Kidney (tissue), 14 donors: Measurements from ENCODE around the gene TIMM29. TPM values are rescaled to one million over a fixed set of nuclear protein-coding genes. Genes with fewer than 3 reads are reported as not detected.

ENCODE experiments used
- DNase-seq, 5 donors: peaks; one replicate each; pipeline ENCODE4 v3.0.0-alpha.2; 2013 to 2020
- FAIRE-seq: peaks from 2 replicates; lab custom pipeline; 2012; peaks lifted over from hg19 to GRCh38; lab: Jason Lieb, UNC
- H3K27ac ChIP-seq, 2 donors: one replicate each; pipeline ENCODE4 v1.7.0; 2013; ENCODE audit warnings: low read depth in 2 of 2, low read length in 2 of 2, inconsistent platforms in 1 of 2
- H3K27me3 ChIP-seq: one replicate; pipeline ENCODE4 v1.7.1; 2013; ENCODE audit warnings: low read length, inconsistent platforms; ENCODE audit not compliant: control insufficient read depth, insufficient read depth
- H3K36me3 ChIP-seq, 3 donors: one replicate each; pipeline versions ENCODE4 v1.7.0 to v1.7.1; 2013; ENCODE audit warnings: low read length in 3 of 3, control low read depth in 1 of 3, inconsistent platforms in 1 of 3; ENCODE audit not compliant: insufficient read depth in 3 of 3, control insufficient read depth in 2 of 3
- H3K4me1 ChIP-seq, 3 donors: one replicate each; pipeline versions ENCODE4 v1.7.0 to v1.7.1; 2013; ENCODE audit warnings: low read length in 3 of 3, inconsistent platforms in 1 of 3, low read depth in 1 of 3; ENCODE audit not compliant: control insufficient read depth in 2 of 3, insufficient read depth in 2 of 3
- H3K4me3 ChIP-seq, 3 donors: one replicate each; pipeline versions ENCODE4 v1.7.0 to v1.8.1; 2013; ENCODE audit warnings: low read length in 3 of 3, control low read depth in 1 of 3, inconsistent platforms in 1 of 3
- H3K9ac ChIP-seq, 3 donors: one replicate each; pipeline versions ENCODE4 v1.7.0 to v1.7.1; 2013; ENCODE audit warnings: low read length in 3 of 3, control low read depth in 1 of 3, inconsistent platforms in 1 of 3
- H3K9me3 ChIP-seq, 3 donors: one replicate each; pipeline versions ENCODE4 v1.7.0 to v1.7.1; 2013; ENCODE audit warnings: low read length in 3 of 3, control low read depth in 1 of 3, inconsistent platforms in 1 of 3; ENCODE audit not compliant: control insufficient read depth in 2 of 3, insufficient read depth in 1 of 3
- intact Hi-C: fragments of 100-400 bp; cut with DNase I; formaldehyde crosslinking; loops from one replicate; pipeline ENCODE4 v1.11.1; 2022
- polyA plus RNA-seq: library from polyadenylated mRNA; stranded (reverse); fragments of 350-450 nt; fragmentation: Illumina TruSeq; extraction: RNeasy Lipid Tissue Mini Kit (QIAGEN cat#74804); gene quantifications from one replicate; pipeline ENCODE4 v1.2.3, GENCODE V29; 2014; ENCODE audit warnings: low read depth, low replicate concordance; ENCODE audit not compliant: insufficient read depth
- total RNA-seq: library from RNA; stranded (reverse); fragmentation: NEBNext Ultra II Directional; extraction: Animal tissue kit (Norgen Biotek cat#: 25700); gene quantifications from one replicate; pipeline ENCODE4 v1.2.1, GENCODE V29; 2021
- TF ChIP-seq, protein P1 (sequence below): IDR thresholded peaks from 3 replicates; pipeline ENCODE4 v1.5.1; 2012; ENCODE audit warnings: mild to moderate bottlenecking, moderate library complexity, borderline replicate concordance; ENCODE audit not compliant: insufficient read depth; ENCODE audit errors: extremely low read depth
- donor health status: control.
- donor health status: control.
- donor health status: control.
- donor health status: control.
- donor health status: control.
- donor health status: DM: yes; HTN: yes; CAD: no.
- donor health status: Normal renal cell carcinoma (clear cell type).

The TIMM29 gene
- total and polyA plus RNA-seq, 2 donors from 2014 or later: 16.8 to 21.7 TPM

DNA sequence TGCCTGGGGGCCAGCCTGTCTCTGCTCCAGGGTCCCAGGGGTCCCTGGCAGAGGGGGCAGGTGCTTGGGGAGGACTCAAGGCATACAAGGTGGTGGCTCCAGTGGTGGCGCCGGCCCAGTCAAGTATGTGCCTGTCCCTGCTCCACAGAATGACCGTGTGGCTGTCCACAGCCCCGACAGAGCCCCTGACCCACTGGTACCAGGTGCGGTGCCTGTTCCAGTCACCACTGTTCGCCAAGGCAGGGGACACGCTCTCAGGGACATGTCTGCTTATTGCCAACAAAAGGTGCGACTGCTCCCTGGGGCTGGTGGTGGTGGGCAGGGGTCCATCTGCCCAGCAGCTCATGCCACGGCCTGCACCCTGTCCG lies 8.3 kb upstream of the TIMM29 start:
- no peak overlapping the region for H3K9ac ChIP-seq
- H3K4me3 ChIP-seq: no peak overlapping the region
- no peaks in the 10 kb centered on the region for H3K4me1 ChIP-seq
- intact Hi-C loops: no loop called here
- H3K27me3 ChIP-seq: no peaks in the 10 kb centered on the region
- H3K36me3 ChIP-seq: peaks cover 0 to 21% (median 8%) of the 10 kb centered on the region in 3 donors
- H3K9me3 ChIP-seq: no peaks in the 10 kb centered on the region
- TF ChIP-seq, protein P1, sequence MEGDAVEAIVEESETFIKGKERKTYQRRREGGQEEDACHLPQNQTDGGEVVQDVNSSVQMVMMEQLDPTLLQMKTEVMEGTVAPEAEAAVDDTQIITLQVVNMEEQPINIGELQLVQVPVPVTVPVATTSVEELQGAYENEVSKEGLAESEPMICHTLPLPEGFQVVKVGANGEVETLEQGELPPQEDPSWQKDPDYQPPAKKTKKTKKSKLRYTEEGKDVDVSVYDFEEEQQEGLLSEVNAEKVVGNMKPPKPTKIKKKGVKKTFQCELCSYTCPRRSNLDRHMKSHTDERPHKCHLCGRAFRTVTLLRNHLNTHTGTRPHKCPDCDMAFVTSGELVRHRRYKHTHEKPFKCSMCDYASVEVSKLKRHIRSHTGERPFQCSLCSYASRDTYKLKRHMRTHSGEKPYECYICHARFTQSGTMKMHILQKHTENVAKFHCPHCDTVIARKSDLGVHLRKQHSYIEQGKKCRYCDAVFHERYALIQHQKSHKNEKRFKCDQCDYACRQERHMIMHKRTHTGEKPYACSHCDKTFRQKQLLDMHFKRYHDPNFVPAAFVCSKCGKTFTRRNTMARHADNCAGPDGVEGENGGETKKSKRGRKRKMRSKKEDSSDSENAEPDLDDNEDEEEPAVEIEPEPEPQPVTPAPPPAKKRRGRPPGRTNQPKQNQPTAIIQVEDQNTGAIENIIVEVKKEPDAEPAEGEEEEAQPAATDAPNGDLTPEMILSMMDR: no peak
- no peak for FAIRE-seq
- no peak for DNase-seq
- no peak overlapping the region for H3K27ac ChIP-seq

DNA sequence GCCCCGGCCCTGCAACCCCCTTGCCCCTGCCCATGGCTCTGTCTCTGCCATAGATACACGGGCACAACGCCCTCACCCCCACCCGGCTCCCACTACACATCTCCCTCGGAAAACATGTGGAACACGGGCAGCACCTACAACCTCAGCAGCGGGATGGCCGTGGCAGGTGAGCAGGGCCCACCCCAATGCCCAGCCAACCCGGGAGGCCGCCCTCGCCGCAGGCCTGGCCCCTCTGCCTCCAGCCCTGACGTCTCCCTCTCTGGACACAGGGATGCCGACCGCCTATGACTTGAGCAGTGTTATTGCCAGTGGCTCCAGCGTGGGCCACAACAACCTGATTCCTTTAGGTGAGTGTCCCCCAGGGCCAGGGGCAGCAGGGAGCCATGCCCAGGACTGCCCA lies 7.8 kb upstream of the TIMM29 start:
- intact Hi-C loops: no loop called here
- DNase-seq: no peak
- H3K36me3 ChIP-seq: peaks cover 0 to 24% (median 9%) of the 10 kb centered on the region in 3 donors

DNA sequence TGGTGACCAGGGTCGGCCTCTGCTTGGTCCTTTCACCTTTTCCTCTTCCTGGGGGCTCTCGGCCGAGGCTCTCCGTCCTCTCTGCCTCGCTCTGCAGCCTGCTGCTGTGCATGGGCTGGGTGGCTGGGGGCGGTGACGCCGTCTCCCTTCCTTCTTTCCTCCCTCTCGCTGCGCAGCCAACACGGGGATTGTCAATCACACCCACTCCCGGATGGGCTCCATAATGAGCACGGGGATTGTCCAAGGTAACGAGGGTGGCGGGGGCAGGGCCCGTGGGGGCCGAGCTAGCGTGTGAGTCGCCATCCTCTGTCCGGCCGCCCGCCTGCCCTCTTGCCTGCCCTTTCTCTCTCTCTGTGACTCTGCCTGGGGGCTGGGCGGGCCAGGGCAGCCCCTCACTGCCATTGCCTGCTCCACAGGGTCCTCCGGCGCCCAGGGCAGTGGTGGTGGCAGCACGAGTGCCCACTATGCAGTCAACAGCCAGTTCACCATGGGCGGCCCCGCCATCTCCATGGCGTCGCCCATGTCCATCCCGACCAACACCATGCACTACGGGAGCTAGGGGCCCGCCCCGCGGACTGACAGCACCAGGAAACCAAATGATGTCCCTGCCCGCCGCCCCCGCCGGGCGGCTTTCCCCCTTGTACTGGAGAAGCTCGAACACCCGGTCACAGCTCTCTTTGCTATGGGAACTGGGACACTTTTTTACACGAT lies 7.3 kb upstream of the TIMM29 start:
- Histone ChIP-seq H3K4me3 (no peak overlapping the region), H3K4me1 (no peaks in the 10 kb centered on the region), H3K9me3 (no peaks in the 10 kb centered on the region), H3K36me3 (peaks cover 0 to 24% (median 9%) of the 10 kb centered on the region in 3 donors), H3K27me3 (no peaks in the 10 kb centered on the region), H3K27ac (no peak overlapping the region), H3K9ac (no peak overlapping the region)
- DNase-seq: peak in 1 of 5 donors; percentile 73
- no peak for FAIRE-seq
- TF ChIP-seq, protein P1: no peak
- intact Hi-C loops: no loop called here

More for the DNA sequence above, 7.8 kb upstream of the TIMM29 start:
- Histone ChIP-seq H3K4me1 (no peaks in the 10 kb centered on the region), H3K4me3 (no peak overlapping the region), H3K9me3 (no peaks in the 10 kb centered on the region), H3K27ac (no peak overlapping the region), H3K9ac (no peak overlapping the region), H3K27me3 (no peaks in the 10 kb centered on the region)
- TF ChIP-seq, protein P1: no peak
- FAIRE-seq: no peak
